Measurements from ENCODE around the gene SLC35G1. TPM values are rescaled to one million over a fixed set of nuclear protein-coding genes. Genes with fewer than 3 reads are reported as not detected.

Gene SLC35G1
- total RNA-seq, 3 donors from 2014 or later, result 2.9 to 7.0 (median 3.9) TPM

DNA sequence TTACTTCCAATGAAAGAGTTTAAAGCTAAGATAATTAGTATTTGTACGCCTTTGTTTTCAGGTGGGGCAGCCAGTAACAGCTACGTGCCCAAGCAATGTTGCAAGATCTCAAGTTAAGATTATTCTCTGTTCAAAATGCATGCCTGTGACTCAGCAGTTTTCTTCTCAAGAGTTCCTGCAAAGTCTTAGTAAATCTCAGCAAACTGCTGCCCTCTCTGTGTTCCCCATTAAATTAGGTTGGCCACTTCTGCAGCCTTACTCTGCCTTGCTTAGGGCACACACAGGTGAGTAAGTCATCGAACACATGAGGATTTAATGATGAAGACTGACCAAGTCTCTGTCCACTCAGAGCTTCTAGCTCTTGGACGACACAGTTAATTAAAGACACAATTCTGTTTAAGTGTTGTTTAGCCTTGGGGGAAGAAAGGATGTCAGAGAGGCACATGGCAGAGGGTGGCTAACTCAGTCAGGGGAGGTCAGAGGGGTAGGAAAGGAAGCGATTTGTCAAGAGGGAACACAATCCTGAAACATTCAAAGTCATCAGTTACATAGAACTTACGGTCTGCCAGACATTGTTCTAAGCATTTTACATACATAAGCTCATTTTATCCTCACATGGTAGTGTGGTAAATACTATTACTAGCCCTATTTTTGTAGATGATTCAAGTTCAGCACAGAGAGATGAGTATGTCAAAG, 20.2 kb upstream of the SLC35G1 start:
- Histone ChIP-seq H3K4me1 (no peaks in the 10 kb centered on the region), H3K4me3 (no peak overlapping the region), H3K9me3 (no peaks in the 10 kb centered on the region), H3K27me3 (peaks cover 0 to 11% of the 10 kb centered on the region in 2 donors), H3K36me3 (no peaks in the 10 kb centered on the region), H3K27ac (no peak overlapping the region)
- DNase-seq (ENCODE audit: low spot score in 2 of 2), result no peak
- intact Hi-C loops (cut with DNase I; ENCODE audit: low total_unique reads), result no loop called here
- TF ChIP-seq POLR2AphosphoS5 (IDR thresholded peaks at IDR 0.05) (no peak), POLR2A (IDR thresholded peaks at IDR 0.05) (no peak)
- TF ChIP-seq, protein P1, sequence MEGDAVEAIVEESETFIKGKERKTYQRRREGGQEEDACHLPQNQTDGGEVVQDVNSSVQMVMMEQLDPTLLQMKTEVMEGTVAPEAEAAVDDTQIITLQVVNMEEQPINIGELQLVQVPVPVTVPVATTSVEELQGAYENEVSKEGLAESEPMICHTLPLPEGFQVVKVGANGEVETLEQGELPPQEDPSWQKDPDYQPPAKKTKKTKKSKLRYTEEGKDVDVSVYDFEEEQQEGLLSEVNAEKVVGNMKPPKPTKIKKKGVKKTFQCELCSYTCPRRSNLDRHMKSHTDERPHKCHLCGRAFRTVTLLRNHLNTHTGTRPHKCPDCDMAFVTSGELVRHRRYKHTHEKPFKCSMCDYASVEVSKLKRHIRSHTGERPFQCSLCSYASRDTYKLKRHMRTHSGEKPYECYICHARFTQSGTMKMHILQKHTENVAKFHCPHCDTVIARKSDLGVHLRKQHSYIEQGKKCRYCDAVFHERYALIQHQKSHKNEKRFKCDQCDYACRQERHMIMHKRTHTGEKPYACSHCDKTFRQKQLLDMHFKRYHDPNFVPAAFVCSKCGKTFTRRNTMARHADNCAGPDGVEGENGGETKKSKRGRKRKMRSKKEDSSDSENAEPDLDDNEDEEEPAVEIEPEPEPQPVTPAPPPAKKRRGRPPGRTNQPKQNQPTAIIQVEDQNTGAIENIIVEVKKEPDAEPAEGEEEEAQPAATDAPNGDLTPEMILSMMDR (IDR thresholded peaks at IDR 0.05), result no peak

DNA sequence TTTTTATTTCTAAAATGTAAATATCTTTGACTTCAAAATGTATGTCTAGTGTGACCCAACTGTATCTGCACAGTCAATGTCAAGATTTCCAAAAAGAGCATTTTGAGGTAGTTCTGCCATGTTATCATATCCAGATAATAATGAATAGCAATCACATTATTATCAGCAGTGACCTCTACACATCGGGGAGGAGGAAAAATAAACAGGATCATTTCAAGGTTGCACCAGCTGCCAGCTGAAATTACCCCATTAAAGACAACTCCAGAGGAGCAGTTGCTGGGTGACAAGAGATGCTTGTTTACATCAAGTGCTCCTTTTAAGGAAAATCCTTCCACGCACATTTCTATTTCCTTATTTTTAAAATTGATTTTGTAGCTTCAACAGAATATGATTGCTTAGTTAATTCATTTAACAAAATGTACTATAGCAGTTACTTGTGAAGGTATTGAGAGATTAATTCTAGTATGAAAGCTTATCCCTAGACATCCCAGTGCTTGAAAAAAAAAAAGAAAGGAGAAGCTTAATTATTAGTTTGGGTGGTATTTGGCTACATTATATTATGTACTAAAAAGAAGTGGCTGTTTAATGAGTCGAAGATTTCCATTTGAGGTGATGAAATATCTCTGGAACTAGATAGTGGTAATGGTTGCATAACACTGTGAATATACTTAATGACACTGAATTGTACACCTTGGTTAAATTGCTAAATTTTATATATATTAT, 19.3 kb upstream of the SLC35G1 start:
- H3K36me3 ChIP-seq, result no peaks in the 10 kb centered on the region
- H3K27me3 ChIP-seq, result peaks cover 0 to 7% of the 10 kb centered on the region in 2 donors

DNA sequence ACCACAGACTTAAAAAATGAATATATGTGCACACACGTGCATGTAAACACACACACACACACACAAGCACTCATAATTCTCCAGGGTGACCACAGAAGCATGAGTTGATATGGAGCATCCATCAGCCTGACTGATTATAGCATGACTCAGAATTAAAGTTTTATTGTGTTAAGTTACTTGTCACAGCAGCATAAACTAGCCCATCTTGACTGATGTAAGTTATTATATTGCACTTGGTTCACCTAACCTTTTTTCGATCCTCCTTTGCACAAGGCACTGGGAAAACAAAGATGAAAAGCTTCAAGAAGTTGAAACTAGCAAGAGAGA, 18.8 kb upstream of the SLC35G1 start:
- DNase-seq (ENCODE audit: low spot score in 2 of 2), result no peak
- Histone ChIP-seq H3K27me3 (peaks cover 0 to 7% of the 10 kb centered on the region in 2 donors), H3K27ac (no peak overlapping the region), H3K9me3 (no peaks in the 10 kb centered on the region), H3K36me3 (no peaks in the 10 kb centered on the region), H3K4me1 (no peaks in the 10 kb centered on the region), H3K4me3 (no peak overlapping the region)
- TF ChIP-seq, protein P1 (IDR thresholded peaks at IDR 0.05), result no peak
- no peak for TF ChIP-seq POLR2A (IDR thresholded peaks at IDR 0.05)
- no peak for TF ChIP-seq POLR2AphosphoS5 (IDR thresholded peaks at IDR 0.05)
- intact Hi-C loops (cut with DNase I; ENCODE audit: low total_unique reads), result no loop called here

More for the DNA sequence above, 19.3 kb upstream of the SLC35G1 start:
- Histone ChIP-seq H3K4me1 (no peaks in the 10 kb centered on the region), H3K27ac (no peak overlapping the region), H3K4me3 (no peak overlapping the region), H3K9me3 (no peaks in the 10 kb centered on the region)
- intact Hi-C loops (cut with DNase I; ENCODE audit: low total_unique reads), result no loop called here
- no peak for TF ChIP-seq POLR2A (IDR thresholded peaks at IDR 0.05)
- no peak for TF ChIP-seq POLR2AphosphoS5 (IDR thresholded peaks at IDR 0.05)
- TF ChIP-seq, protein P1 (IDR thresholded peaks at IDR 0.05), result no peak
- no peak for DNase-seq (ENCODE audit: low spot score in 2 of 2)

DNA sequence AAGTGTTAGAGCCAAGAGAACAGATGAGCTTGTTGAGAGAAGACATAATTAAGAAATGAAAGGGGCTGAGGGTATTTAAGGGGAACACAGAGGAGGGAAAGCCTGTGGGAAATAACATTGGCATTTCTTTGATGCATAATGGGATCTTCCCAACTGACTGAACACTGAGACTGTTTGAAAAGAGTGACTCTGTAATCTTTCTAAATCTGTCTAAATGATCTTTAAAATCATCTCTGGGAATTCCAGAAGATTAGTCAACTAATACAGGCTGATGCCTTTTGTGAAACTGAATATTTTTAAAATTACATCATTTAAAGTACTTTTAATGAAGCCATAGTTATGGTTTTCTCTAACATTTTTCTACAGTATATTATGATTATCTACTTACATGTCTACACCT, 17.4 kb upstream of the SLC35G1 start:
- TF ChIP-seq POLR2AphosphoS5 (IDR thresholded peaks at IDR 0.05) (no peak), POLR2A (IDR thresholded peaks at IDR 0.05) (no peak)
- TF ChIP-seq, protein P1 (IDR thresholded peaks at IDR 0.05), result no peak
- H3K9me3 ChIP-seq, result no peaks in the 10 kb centered on the region
- H3K27ac ChIP-seq, result no peak overlapping the region
- intact Hi-C loops (cut with DNase I; ENCODE audit: low total_unique reads), result no loop called here
- H3K4me1 ChIP-seq, result no peaks in the 10 kb centered on the region
- DNase-seq (ENCODE audit: low spot score in 2 of 2), result no peak
- no peak overlapping the region for H3K4me3 ChIP-seq
- H3K27me3 ChIP-seq, result peaks cover 0 to 7% of the 10 kb centered on the region in 2 donors
- no peaks in the 10 kb centered on the region for H3K36me3 ChIP-seq

DNA sequence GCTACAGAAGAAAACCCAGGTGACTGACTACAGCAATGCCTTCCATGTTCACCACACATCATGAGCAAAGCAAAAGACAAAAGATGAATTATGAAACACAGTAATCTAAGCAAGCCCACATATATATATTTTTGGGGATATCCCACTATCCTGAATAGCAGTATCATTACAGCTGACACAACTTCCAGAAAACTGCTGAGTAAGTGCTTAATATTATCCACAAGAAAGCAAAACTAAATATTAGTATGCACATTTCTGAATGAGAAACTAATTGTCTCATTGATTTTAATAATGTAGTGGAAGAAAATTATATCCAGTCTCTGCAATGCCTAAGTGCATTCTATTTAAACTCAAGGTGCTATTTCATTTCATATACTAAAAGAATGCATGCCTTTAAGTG, 14.5 kb upstream of the SLC35G1 start:
- intact Hi-C loops (cut with DNase I; ENCODE audit: low total_unique reads), result no loop called here
- no peaks in the 10 kb centered on the region for H3K36me3 ChIP-seq
- no peak for DNase-seq (ENCODE audit: low spot score in 2 of 2)
- no peaks in the 10 kb centered on the region for H3K4me1 ChIP-seq
- H3K4me3 ChIP-seq, result no peak overlapping the region
- TF ChIP-seq POLR2A (IDR thresholded peaks at IDR 0.05) (no peak), POLR2AphosphoS5 (IDR thresholded peaks at IDR 0.05) (no peak)
- TF ChIP-seq, protein P1 (IDR thresholded peaks at IDR 0.05), result no peak
- H3K27ac ChIP-seq, result no peak overlapping the region
- peaks cover 0 to 7% of the 10 kb centered on the region in 2 donors for H3K27me3 ChIP-seq
- no peaks in the 10 kb centered on the region for H3K9me3 ChIP-seq
